Tibial nerve (tissue), 4 donors: ENCODE data around the gene HNRNPUL1. TPM values are rescaled to one million over a fixed set of nuclear protein-coding genes. Genes with fewer than 3 reads are reported as not detected.

Source experiments
- DNase-seq, 2 donors: peaks; one replicate each; pipeline ENCODE4 v3.0.0-alpha.2; 2019; ENCODE audit warnings: low spot score in 2 of 2
- H3K27ac ChIP-seq, 4 donors: fragments of 200-600 bp; sonication (generic) in 3 of 4; one replicate each; pipeline ENCODE4 v1.5.1; 2017 to 2019; ENCODE audit warnings: mild to moderate bottlenecking in 1 of 4
- H3K27me3 ChIP-seq, 2 donors: fragments of 200-600 bp; sonication (generic) in 1 of 2; one replicate each; pipeline versions ENCODE4 v1.5.1 to v1.6.0; 2017 to 2019
- H3K36me3 ChIP-seq, 3 donors: fragments of 200-600 bp; sonication (generic); one replicate each; pipeline ENCODE4 v1.5.1; 2018 to 2019
- H3K4me1 ChIP-seq, 4 donors: fragments of 200-600 bp; sonication (generic) in 3 of 4; one replicate each; pipeline ENCODE4 v1.5.1; 2017 to 2019
- H3K4me3 ChIP-seq, 4 donors: fragments of 200-600 bp; sonication (generic) in 3 of 4; one replicate each; pipeline ENCODE4 v1.5.1; 2017 to 2019; ENCODE audit warnings: mild to moderate bottlenecking in 1 of 4, moderate library complexity in 1 of 4
- H3K9me3 ChIP-seq, 4 donors: fragments of 200-600 bp; sonication (generic) in 3 of 4; one replicate each; pipeline ENCODE4 v1.5.1; 2017 to 2019
- EP300 ChIP-seq, 2 donors: sonication (generic); formaldehyde crosslinking; IDR thresholded peaks; one replicate each; pipeline ENCODE4 v1.6.1; 2017; ENCODE audit warnings: antibody characterized with exemption in 2 of 2, mild to moderate bottlenecking in 1 of 2
- POLR2A ChIP-seq, 2 donors: fragments of 450-650 bp; IDR thresholded peaks; one replicate each; pipeline ENCODE4 v1.6.1; 2017; ENCODE audit warnings: antibody characterized with exemption in 2 of 2, mild to moderate bottlenecking in 2 of 2, moderate library complexity in 2 of 2
- WGBS, 2 donors: methylation state at CpG; one replicate each; pipeline ENCODE4 v1.1.5; 2018; 5-methylcytosine and 5-hydroxymethylcytosine counted together
- total RNA-seq, 4 donors: library from RNA; depleted of rRNA; stranded (reverse); fragments of >200 nt; gene quantifications; one replicate each; pipeline ENCODE4 v1.1.0, GENCODE V29; 2016
- TF ChIP-seq, protein P1 (sequence below), 5 experiments: fragments of 200-600 bp in 3 of 5; fragments of 450-650 bp in 2 of 5; sonication (generic) in 3 of 5; IDR thresholded peaks; one replicate each; pipeline ENCODE4 v1.5.1; 2016 to 2019; ENCODE audit warnings: antibody characterized with exemption in 5 of 5, mild to moderate bottlenecking in 3 of 5, moderate library complexity in 2 of 5

The HNRNPUL1 gene
- 100 to 1,000 TPM; 136 to 163 (median 146) TPM for total RNA-seq

- peaks cover 0 to 38% (median 22%) of the 10 kb centered on the region in 4 donors for H3K4me1 ChIP-seq
- peak within 1 kb of the TSS; percentile 85 to 99 (median 92) for H3K4me3 ChIP-seq
- DNase-seq, result peak; percentile 97 to 99
- TF ChIP-seq POLR2A (IDR thresholded peaks at IDR 0.05), result peak; percentile 57 to 65
- TF ChIP-seq, protein P1, sequence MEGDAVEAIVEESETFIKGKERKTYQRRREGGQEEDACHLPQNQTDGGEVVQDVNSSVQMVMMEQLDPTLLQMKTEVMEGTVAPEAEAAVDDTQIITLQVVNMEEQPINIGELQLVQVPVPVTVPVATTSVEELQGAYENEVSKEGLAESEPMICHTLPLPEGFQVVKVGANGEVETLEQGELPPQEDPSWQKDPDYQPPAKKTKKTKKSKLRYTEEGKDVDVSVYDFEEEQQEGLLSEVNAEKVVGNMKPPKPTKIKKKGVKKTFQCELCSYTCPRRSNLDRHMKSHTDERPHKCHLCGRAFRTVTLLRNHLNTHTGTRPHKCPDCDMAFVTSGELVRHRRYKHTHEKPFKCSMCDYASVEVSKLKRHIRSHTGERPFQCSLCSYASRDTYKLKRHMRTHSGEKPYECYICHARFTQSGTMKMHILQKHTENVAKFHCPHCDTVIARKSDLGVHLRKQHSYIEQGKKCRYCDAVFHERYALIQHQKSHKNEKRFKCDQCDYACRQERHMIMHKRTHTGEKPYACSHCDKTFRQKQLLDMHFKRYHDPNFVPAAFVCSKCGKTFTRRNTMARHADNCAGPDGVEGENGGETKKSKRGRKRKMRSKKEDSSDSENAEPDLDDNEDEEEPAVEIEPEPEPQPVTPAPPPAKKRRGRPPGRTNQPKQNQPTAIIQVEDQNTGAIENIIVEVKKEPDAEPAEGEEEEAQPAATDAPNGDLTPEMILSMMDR (IDR thresholded peaks at IDR 0.05), result peak in 4 of 5 experiments; percentile 15 to 71 (median 47)
- peak; percentile 57 to 84 for TF ChIP-seq EP300 (IDR thresholded peaks at IDR 0.05)
- H3K27ac ChIP-seq, result peak within 1 kb of the TSS; percentile 99 to 100 (median 100)
- H3K36me3 ChIP-seq, result peaks cover 0 to 31% (median 8%) of the 10 kb centered on the region in 3 donors
- 0 to 1% methylated on average over 33 to 52 of the region's 55 CpGs for WGBS, 2 donors
- H3K9me3 ChIP-seq, result no peaks in the 10 kb centered on the region
- no peaks in the 10 kb centered on the region for H3K27me3 ChIP-seq
Measured at GRCh38 chr19:41263850-41264580, at the start of gene HNRNPUL1. Gene HNRNPUL1, plus strand, starts transcription at chr19:41264372. Its CDS starts 132 bp downstream, at chr19:41264504.

DNA sequence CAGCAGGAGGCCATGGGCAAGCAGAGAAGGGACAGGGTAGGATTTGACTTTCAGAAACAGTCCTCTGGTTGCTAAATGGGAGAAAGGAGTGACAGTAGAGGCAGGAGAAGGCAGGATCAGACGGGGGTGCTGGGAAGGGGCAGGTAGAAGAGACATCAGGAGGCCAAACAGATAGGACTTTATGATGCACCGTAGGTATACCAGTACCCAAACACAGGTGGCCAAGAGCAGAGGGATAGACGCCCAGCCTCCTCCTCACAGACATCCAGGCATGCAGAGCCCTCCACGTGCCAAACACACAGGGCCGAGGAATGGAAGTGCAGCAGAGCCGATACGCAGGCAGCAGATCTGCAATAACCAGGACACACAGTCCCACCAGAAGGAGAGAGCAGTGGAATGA, 46.4 kb upstream of the HNRNPUL1 start:
- no peaks in the 10 kb centered on the region for H3K9me3 ChIP-seq
- no peaks in the 10 kb centered on the region for H3K27me3 ChIP-seq
- TF ChIP-seq POLR2A (IDR thresholded peaks at IDR 0.05) (no peak), EP300 (IDR thresholded peaks at IDR 0.05) (no peak)
- TF ChIP-seq, protein P1 (IDR thresholded peaks at IDR 0.05), result no peak
- 61 to 65% methylated on average over 7 of the region's 7 CpGs for WGBS, 2 donors
- DNase-seq, result no peak
- peak overlapping the region; percentile 87 to 99 (median 94) for H3K27ac ChIP-seq
- no peak overlapping the region for H3K4me3 ChIP-seq
- H3K4me1 ChIP-seq, result peaks cover 0 to 47% (median 15%) of the 10 kb centered on the region in 4 donors
- H3K36me3 ChIP-seq, result peaks cover 0 to 9% (median 0%) of the 10 kb centered on the region in 3 donors

- H3K36me3 ChIP-seq, result peaks cover 0 to 9% (median 0%) of the 10 kb centered on the region in 3 donors
- peak overlapping the region; percentile 87 to 99 (median 94) for H3K27ac ChIP-seq
- no peak for DNase-seq
- H3K4me1 ChIP-seq, result peaks cover 0 to 51% (median 19%) of the 10 kb centered on the region in 4 donors
- no peaks in the 10 kb centered on the region for H3K27me3 ChIP-seq
- peak overlapping the region in 2 of 4 donors; percentile 66 to 89 for H3K4me3 ChIP-seq
- TF ChIP-seq EP300 (IDR thresholded peaks at IDR 0.05) (no peak), POLR2A (IDR thresholded peaks at IDR 0.05) (no peak)
- 68 to 73% methylated on average over 7 of the region's 7 CpGs for WGBS, 2 donors
- no peaks in the 10 kb centered on the region for H3K9me3 ChIP-seq
Measured at GRCh38 chr19:41218249-41218614, 45.9 kb upstream of the HNRNPUL1 start.

DNA sequence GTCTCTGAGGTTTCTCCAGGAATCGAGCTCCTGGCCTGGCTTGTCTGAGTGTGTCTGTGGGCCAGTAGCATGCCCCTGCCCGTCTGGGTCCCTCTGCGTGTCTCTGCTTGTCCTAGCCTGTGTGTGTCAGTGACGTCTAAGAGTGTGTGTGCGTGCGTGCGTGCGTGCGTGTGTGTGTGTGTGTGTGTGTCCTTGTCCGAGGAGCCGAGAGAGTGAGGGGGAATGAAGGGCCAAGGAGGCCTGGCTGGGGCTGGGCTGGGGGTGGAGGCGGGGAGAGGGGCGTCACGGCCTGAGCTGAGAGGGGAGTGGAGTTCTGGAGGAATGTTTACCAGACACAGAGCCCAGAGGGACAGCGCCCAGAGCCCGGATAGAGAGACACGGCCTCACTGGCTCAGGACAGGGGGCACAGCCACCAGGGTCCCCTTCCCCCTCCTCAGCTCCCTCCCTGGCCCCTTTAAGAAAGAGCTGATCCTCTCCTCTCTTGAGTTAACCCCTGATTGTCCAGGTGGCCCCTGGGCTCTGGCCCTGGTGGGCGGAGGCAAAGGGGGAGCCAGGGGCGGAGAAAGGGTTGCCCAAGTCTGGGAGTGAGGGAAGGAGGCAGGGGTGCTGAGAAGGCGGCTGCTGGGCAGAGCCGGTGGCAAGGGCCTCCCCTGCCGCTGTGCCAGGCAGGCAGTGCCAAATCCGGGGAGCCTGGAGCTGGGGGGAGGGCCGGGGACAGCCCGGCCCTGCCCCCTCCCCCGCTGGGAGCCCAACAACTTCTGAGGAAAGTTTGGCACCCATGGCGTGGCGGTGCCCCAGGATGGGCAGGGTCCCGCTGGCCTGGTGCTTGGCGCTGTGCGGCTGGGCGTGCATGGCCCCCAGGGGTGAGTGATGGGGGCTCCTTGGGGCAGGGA, 45.3 kb upstream of the HNRNPUL1 start, which contains the start of gene AXL:
Gene AXL (plus strand): TSS at position 609 of the 893 bp plus-strand sequence. CDS start 170 bp downstream, at position 779.
- DNase-seq, result peak; percentile 82 to 84
- 4 to 6% methylated on average over 27 to 32 of the region's 32 CpGs for WGBS, 2 donors

More for the DNA sequence above, 45.3 kb upstream of the HNRNPUL1 start, which contains the start of gene AXL:
- TF ChIP-seq EP300 (IDR thresholded peaks at IDR 0.05) (peak; percentile 41 to 89), POLR2A (IDR thresholded peaks at IDR 0.05) (peak; percentile 29 to 70)
- TF ChIP-seq, protein P1 (IDR thresholded peaks at IDR 0.05), result peak in 2 of 5 experiments; percentile 1 to 31
- no peaks in the 10 kb centered on the region for H3K9me3 ChIP-seq
- H3K4me1 ChIP-seq, result peaks cover 0 to 58% (median 25%) of the 10 kb centered on the region in 4 donors
- H3K4me3 ChIP-seq, result peak within 1 kb of the TSS; percentile 62 to 96 (median 78)
- no peaks in the 10 kb centered on the region for H3K27me3 ChIP-seq
- H3K27ac ChIP-seq, result peak within 1 kb of the TSS; percentile 87 to 99 (median 94)
- H3K36me3 ChIP-seq, result peaks cover 0 to 9% (median 0%) of the 10 kb centered on the region in 3 donors
